DMS 273 treated with DMSO at 0.1 percent for 48 hours (cell line): ENCODE data around the gene RANBP10.
A peak's percentile ranks its signal among the peaks of the same experiment; 100 is the strongest.
"Not testable (repeated sequence)": the region's sequence is repeated elsewhere in the genome, so short reads cannot be mapped to it uniquely, and the experiment has no call there.

Experiments
- DNase-seq: peaks from one replicate; lab custom pipeline; 2025; lab: John Stamatoyannopoulos, UW

RANBP10 gene

DNA sequence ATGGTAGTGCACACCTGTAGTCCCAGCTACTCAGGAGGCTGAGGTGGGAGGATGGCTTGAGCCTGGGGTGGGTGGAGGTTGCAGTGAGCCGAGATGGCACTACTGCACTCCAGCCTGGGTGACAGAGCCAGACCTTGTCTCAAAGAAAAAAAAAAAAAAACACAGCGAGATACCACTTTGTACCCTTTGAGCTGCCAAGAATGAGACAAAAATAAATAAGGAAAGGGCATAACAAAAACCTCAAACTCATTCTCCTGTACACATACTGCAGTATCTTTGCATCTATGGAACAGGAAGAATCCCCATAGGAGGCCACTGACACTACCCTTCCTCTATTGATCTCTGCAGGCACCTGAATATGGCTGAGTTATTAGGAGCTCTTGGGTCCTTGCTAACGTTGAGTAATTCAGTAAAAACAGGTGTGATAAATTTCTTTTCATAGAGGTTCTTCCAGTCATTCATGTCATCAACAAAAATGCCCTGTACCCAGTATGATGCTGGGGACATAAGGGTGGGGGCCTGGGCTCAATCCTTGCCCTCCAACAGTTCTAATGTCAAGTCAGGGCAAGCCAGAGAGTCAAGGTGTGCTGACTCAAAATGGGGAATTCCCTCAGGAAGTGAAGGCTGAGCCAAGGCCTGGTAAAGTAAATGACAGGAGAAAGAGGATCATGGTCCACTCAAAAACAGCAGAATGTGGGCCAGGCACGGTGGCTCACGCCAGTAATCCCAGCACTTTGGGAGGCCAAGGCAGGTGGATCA is 26.9 kb downstream of the RANBP10 start:
- no peak for DNase-seq

DNA sequence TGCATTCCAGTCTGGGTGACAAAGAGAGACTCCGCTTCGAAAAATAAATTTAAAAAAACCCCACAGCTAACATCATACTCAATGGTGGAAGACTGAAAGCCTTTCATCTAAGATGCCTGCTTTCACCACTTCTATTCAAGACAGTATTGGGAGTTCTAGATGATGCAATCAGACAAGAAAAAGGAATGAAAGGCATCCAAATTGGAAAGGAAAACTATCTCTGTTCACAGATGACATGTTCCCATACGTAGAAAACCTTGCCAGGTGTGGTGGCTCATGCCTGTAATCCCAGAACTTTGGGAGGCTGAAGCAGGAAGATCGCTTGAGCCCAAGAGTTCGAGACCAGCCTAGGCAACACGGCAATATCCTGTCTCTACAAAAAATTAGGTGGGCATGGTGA is 31.1 kb downstream of the RANBP10 start:
- DNase-seq = no peak

DNA sequence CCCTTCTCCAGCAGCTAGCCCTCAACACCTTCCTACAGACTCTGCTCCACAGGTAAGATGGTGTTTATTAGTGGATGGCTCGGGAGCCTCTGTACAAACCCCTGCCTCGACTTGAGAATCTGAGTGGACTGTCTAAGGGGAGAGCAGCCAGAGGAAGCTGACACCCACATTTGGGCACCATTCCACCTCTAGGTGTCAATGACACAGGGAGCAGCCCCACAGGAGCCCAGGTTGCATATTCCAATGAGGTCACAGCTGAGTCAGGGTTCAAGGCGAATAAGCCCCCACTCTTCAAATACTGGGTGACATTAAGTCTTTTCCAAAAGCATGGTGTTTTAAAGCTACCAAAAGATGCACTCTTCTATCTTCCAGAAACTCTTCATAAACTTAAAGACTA is 31.9 kb downstream of the RANBP10 start:
- no peak for DNase-seq

DNA sequence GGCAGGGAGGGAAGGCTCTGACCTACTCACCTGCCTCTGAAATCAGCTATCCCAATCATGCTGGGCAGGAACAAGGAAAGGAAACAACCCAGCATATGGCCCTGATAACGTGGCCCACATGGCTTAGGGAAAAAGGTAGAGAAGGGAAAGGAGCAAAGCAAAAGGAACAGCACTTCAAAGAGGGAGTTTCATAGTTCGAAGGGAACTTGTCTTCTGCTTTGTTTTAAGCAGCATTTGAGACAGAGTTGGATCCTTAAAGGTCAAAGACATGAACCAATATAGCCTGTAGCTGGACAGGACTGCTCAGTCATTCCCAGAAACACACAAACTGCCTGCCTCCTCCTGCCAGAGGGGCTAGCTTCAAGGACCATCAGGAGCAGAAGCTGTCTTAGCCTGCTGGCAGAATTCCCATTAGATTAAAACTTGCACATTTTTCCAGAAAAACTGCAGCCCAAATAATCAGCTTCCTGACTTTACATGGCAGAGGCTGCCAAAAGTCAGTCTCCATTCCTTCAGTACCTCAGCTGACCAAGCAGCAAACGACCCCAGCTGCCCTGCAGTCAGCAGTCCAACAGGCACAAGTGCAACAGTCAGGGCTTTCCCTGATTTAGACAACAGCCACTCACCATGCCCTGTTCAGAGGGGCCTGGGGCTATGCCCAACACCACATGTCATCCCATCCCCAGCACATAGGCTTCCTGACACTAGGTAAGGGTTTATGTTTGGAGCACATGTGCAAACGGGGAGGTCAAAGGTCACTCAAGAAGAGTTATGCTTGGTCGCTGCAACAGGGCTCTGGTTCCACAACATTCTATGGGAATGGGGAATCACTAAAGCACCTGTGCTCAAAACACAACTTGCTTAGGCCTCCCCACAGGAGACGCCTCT is 32.5 kb downstream of the RANBP10 start:
- no peak for DNase-seq

DNA sequence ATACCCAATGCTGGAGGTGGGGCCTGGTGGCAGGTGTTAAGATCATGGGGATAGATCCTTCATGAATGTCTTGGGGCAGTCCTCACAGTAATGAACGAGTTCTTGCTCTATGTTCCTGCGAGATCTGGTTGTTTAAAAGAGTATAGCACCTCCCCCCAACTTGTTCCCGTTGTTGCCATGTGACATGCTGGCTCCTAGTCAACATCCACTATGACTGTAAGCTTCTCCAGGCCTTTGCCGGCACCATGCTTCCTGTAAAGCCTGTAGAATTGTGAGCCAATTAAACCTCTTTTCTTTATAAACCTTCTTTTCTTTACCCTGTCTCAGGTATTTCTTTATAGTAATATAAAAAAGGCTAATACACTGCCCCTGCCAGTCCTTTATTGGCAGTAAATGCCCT is 33.3 kb downstream of the RANBP10 start:
- DNase-seq = no peak

DNA sequence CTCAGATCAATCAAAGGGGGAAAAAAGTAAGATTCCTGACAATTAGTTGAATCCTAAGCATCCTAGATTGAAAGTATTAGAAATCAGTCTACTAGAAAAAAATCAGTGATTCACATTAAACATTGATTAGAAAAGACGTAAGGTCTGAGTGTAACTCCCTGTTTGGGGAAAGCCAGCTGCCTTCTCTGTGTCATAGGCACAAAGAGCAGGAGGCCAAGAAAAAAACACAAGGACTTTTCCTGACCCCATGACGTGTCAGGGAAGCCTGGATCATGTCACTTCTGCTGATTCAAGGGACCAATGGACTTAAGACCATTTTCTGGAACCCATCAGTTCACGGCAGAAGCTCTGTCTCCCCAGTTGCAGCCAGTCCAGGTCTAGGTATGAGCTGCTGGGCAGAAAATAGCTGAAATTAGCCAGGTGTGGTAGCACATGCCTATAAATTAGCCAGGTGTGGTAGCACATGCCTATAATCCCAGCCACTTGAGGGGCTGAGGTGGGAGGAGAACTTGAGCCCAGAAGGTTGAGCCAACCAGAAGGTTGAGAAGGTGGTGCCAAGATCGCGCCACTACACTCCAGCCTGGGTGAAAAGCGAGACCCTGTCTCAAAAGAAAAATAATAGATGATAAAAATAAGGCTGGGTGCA is 35.9 kb downstream of the RANBP10 start:
- DNase-seq = no peak

DNA sequence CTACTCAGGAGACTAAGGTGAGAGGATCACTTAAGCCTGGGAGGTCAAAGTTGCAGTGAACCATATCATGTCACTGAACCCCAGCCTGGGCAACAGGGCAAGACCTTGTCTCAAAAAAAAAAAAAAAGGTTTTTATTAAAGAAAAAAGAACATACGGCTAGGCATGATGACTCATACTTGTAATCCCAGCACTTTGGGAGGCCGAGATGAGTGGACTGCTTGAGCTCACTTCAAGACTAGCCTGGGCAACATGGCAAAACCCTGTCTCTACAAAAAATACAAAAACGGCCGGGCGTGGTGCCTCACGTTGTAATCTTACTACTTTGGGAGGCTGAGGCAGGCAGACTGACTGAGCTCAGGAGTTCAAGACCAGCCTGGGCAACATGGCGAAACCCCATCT is 38.4 kb downstream of the RANBP10 start:
- peak; percentile 31 for DNase-seq

DNA sequence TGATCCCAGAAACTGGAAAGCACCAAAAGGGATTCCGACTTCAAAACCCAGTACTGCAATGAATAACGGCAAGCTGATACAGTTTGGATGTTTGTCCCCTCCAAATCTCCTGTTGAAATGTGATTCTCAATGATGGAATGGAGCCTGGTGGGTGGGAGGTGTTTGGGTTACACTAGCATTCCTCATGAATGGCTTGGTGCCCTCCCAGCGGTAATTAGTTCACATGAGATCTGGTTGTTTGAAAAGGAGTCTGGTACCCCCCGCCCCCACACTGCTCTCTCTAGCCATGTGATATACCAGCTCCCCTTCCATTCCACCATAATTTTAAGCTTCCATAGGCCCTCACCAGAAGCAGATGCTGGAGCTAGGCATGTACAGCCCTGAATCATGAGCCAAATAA is 40.1 kb downstream of the RANBP10 start:
- no peak for DNase-seq

DNA sequence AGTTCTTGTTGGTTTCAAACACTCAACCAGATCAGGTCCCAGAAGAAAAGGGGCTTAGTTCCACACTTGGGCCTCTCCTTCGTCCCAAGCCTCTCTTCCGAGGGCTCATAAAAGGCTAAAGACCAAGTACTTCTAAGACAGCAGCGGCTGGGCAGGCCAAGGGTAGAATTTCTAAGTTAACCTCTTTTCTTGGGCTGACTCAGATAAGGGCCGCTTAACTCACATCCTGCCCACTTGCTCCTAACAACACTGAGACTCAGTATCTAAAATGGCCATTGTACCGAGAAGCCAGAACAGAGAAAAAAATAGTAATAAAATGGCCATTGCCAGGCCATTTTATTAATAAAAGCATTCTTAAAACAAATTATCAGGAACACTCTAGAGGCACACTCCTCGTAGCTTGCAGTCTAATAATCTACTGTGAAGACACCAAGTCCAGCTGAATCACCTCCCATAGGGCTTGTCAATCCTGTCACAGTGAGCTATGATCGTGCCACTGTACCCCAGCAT is 42.1 kb downstream of the RANBP10 start:
- no peak for DNase-seq

DNA sequence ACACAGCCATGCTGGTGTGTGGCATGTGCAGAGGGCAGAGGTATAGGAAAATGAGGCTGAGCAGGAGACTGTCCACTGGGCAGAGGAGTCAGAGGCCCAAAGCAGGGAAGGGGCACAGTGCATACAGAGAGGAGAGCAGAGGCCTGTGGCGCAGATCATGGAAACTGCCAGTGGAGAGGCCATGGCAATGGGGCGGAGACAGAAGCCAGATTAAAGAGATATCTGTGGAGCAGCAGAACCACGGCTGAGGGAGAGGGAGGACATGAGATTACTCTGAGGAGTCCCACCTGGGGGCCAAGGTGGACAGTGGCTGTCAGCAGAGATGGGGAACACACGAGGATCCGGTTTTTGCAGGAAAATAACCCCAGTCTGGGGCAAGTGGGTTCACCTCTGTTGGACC is 43.3 kb downstream of the RANBP10 start:
- no peak for DNase-seq

DNA sequence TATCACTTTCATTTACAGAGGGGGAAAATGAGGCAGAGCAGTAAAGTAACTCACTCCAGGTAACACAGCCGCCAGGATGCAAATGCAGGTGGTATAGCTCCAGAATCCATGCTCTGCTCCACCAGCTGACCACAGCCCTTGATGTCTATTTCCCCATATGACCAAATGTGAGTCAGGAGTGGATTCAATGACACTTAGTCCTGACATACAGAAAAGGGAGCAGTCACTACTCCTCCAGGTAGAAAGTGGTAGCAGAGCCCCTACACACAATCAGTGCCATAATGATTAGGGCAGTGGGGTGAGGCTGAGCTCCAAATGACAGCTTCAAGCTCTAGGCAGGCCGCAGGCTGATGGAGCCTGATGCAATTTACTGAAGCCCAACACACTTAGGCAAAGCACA is 44.0 kb downstream of the RANBP10 start:
- DNase-seq = no peak

DNA sequence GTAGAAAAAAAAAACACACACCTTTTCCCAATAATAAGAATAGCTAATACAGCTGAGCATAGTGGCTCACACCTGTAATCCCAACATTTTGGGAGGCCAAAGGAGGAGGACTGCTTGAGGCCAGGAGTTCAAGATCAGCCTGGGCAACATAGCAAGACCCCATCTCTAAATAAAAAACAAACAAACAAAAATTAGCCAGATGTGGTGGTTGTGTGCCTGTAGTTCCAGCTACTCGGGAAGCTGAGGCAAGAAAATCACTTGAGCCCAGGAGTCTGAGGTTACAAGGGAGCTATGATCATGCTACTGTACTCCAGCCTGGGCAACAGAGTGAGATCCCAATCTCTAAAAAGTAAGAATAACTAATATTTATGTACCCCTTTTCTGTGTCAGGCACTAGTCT is 44.4 kb downstream of the RANBP10 start:
- DNase-seq = no peak

DNA sequence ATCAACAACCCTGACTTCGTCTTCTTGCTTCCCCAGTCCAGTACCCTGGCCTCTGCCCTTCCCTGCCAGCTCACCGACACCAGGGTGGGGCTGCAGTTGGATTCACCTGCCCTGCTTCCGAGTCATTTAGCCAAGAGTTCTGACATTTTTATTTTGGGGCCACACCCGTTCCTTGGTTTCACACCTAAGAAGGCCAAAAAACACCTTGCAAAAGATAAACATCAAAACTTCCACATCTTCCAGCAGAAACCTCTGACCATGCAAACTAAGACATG is 45.5 kb downstream of the RANBP10 start:
- DNase-seq = no peak

DNA sequence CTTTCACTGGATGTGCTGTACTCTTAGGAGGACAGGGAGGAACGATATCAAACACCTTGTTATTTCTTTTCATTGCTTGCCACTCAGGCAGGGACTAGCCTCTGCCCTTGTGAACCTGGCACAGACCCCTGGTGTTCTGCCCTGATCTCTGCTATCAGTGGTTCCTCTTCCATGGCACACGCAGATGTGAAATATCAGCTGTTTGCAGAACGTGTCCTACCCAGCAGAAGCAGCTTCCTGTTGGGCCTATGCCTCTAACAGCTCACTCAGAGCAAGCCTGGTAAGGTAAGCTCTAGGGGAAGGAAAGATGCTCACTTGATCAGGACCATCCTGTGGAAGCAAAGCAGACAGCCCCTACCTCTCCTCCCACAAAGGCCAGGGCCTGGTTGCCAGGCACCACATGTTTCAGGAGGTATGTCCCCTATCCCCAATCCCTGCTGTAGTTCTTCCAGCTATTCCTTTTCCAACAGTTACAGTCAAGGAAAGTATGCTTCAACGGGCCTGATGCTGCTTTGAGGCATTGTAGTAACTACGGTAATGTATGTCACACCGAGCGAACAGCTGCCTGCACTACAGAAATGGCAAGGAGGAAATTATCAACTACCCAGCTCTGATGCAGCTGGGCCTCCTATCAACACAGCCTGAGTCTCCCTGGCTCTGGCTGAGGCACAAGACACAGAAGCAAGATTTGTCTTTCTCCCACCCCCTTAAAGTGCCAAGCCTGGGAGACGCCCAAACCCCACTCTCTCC is 46.0 kb downstream of the RANBP10 start:
- DNase-seq = no peak

DNA sequence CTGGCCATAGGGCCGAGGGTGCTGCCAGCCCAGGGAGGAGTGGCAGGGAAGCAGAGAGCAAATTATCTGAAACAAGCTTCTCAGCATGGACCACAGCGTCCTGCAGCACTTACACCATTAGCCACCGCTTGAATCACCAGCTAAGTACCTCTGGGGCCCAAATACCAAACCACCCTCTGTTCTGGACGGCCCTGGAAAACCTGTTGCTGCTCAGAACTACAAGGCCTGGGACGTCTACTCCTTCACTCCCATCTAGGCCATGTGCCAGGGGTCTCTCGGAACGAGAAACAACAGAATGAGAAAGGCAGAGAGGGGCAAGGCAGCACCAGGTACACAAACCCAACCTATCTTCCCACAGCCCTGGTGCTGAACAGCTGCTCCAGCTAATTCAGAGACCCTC is 47.4 kb downstream of the RANBP10 start:
- DNase-seq = no peak

DNA sequence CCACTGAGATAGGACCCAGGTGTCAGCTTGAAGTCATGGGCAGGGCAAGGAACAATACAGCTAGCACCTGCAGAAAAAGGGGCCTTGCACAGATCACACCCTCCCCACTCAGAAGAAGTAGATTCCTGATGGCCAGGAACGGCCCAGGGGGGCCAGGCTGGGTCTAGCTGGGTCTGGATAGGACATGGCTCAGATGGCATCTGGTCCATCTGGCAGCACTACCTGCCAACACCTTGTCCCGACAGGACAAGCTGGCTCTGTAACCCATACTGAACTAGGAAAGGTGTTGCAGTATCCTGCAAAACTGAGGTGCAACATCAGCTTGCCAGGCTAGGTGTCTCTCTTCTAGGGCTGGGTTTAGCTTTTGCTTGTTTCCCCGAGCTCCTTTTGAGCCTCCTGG is 48.4 kb downstream of the RANBP10 start:
- DNase-seq = no peak

DNA sequence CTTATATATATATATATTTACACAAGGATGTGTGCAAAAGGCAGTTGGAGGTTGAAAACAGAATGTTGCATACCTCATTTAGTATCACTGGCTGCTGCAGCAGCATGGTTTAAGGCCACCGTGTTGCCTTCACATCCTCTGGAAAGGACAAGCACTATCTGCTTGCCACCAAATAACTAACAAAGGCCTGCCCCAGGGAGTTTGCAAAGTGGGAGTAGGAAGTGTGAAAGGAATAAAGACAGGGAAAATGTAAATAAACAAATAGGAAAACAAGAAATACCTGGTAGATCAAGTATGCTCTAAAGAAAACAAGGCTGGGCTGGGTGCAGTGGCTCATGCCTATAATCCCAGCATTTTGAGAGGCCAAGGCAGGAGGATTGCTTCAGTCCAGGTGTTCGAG is 53.7 kb downstream of the RANBP10 start:
- no peak for DNase-seq

DNA sequence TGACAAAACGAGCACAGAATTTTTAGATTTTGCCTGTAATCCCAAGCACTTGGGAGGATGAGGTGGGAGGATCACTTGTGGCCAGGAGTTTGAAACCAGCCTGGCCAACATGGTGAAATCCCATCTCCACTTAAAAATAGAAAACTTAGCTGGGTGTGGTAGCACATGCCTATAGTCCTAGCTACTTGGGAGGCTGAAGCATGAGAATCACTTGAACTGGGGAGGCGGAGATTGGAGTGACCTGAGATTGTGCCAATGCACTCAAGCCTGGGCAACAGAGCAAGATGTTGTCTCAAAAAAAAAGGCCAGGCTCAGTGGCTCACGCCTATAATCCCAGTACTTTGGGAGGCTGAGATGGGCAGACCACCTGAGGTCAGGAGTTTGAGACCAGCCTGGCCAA is 55.0 kb downstream of the RANBP10 start:
- DNase-seq = not testable (repeated sequence)

DNA sequence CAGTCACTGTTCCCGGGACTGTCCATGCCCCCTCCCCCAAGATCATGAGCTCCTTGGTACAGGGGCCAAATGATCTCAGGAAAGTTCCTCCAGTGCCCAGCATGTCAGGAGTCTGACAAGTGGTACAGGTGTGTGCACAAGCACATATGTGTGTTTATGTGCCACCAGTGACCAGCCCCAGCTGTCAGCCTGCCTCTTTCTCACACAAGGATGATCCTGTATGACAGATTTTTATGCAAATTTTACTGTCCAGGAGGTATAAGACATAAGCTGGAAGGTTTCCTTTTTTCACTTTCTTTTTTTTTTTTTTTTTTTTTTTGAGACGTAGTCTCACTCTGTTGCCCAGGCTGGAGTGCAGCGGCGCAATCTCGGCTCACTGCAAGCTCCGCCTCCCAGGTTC is 55.9 kb downstream of the RANBP10 start:
- DNase-seq = no peak

DNA sequence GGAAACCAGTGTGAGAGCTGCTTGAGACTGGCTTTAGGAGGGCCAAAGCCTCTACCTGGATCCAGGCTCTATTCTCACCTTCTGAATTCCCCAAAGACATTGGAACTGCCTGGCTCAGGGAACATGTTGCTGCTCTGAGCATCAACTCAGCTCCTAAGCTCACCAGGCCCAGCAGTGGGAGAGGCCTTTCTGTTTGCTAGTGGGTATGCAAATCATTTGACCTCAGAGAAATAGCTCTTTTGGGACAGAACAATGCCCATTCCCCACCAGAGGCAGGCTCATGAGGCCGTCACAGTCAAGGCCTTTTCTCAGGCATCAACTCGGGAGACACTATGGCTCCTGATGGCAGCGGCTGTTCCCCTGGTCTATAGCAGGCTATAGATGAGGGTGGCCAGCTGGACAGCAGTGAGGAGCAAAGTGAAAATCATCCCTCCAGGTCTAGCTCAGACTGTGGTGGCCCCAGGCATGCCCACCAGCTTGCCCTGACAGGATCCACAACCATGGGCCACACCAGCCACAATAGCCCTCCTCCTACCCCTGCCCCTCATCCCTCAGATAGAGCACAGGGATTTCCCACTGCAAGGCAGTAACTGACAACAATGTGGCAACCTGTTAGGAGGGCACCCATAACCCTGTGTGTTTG is 56.8 kb downstream of the RANBP10 start:
- DNase-seq = no peak

DNA sequence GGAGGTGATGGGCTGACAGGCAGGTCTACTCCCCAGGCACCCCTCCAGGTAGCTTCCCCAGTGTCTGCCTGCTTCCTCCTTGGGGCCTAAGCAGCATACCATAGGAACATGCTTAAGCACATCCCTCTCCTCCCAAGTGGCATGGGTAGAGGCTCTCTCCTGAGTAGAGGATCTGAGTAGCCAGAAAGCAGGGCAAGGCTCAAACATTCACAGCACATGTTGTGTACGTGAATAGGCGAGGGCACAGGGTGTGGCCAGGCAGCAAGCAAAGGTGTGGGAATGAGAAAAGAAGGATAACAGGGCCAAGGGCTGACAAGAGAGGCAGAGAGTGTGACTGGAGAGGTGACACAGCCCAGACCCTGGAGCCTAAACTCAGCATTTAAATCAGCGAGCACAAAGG is 57.5 kb downstream of the RANBP10 start:
- no peak for DNase-seq

DNA sequence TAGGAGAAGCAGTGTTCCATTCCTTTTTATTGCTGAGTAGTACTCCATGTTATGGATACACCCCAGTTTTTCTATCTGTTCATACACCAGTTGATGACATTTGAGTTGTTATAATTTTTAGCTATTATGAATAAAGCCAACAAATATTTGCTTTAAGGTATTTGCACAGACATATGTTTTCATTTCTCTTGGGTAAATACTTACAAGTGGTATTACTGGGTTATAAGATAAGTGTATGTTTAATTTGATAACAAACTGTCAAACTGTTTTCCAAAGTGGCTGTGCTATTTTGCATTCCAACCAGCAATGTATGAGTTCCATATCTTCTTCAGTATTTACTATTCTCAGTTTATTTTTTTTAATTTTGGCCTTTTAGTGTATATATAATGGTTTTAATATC is 59.5 kb downstream of the RANBP10 start:
- no peak for DNase-seq
